GM12878 (cell line): Measurements from ENCODE around the gene UMAD1. TPM values are rescaled to one million over a fixed set of nuclear protein-coding genes. Genes with fewer than 3 reads are reported as not detected.

ENCODE experiments used
- ATAC-seq: fragments of 200-7000 bp; cut with Tn5 transposase; 3 replicates; pipeline ENCODE4 v1.9.1; 2020; ENCODE audit warnings: mild to moderate bottlenecking, moderate library complexity
- BruUV-seq: library from RNA; stranded (reverse); fragments of 400-500 nt; replicated peaks from 2 replicates; lab custom pipeline; 2021; lab: Mats Ljungman, UMichigan
- CTCF ChIA-PET: fragments of 300-600 bp; sonication (Branson Sonifier 250); formaldehyde crosslinking; extraction: SDS; loops from one replicate; lab custom pipeline; 2021; ENCODE audit warnings: inconsistent platforms; lab: Yijun Ruan, JAX
- POLR2A ChIA-PET: fragments of 350-600 bp; formaldehyde crosslinking; extraction: SDS; loops from one replicate; lab custom pipeline; 2021; ENCODE audit warnings: inconsistent platforms; lab: Charles Lee
- RAD21 ChIA-PET: fragments of 300-600 bp; sonication (Branson Sonifier 250); formaldehyde crosslinking; loops from one replicate; lab custom pipeline; 2023; ENCODE audit warnings: antibody characterized with exemption; ENCODE audit not compliant: unreplicated experiment; lab: Charles Lee
- SMC1A ChIA-PET: fragments of 300-600 bp; sonication (Branson Sonifier 250); formaldehyde crosslinking; loops from one replicate; lab custom pipeline; 2023; ENCODE audit not compliant: unreplicated experiment, uncharacterized antibody; lab: Charles Lee
- DNase-seq: peaks from one replicate; pipeline ENCODE4 v3.0.0-alpha.2; 2011; ENCODE audit warnings: low read depth, low spot score
- FAIRE-seq: peaks from 3 replicates; lab custom pipeline; 2011; peaks lifted over from hg19 to GRCh38; lab: Jason Lieb, UNC
- H2AFZ ChIP-seq: 2 replicates; pipeline ENCODE4 v1.6.0; 2011; ENCODE audit warnings: low read depth, low read length, control low read depth; ENCODE audit not compliant: control insufficient read depth
- H3K27ac ChIP-seq: 2 replicates; pipeline ENCODE4 v1.5.1; 2011; ENCODE audit warnings: control low read depth; ENCODE audit not compliant: control insufficient read depth, insufficient read depth
- H3K27me3 ChIP-seq, 2 experiments: replicated peaks in 1 of 2; 2 replicates each; pipeline versions ENCODE4 v1.6.0 to v1.6.1; 2011; ENCODE audit warnings: low read length in 1 of 2; ENCODE audit not compliant: control insufficient read depth in 2 of 2, insufficient read depth in 2 of 2
- H3K36me3 ChIP-seq, 2 experiments: 2 replicates each; pipeline ENCODE4 v1.5.1; 2011; ENCODE audit warnings: low read length in 1 of 2; ENCODE audit not compliant: control insufficient read depth in 2 of 2, insufficient read depth in 2 of 2
- H3K4me1 ChIP-seq: 2 replicates; pipeline ENCODE4 v1.6.1; 2011; ENCODE audit warnings: mild to moderate bottlenecking, low read length, moderate library complexity, mixed read lengths; ENCODE audit not compliant: control insufficient read depth, insufficient read depth
- H3K4me2 ChIP-seq: 2 replicates; pipeline ENCODE4 v1.6.0; 2011; ENCODE audit warnings: control low read depth; ENCODE audit not compliant: control insufficient read depth, insufficient read depth
- H3K4me3 ChIP-seq: fragments of 200-600 bp; sonication (generic); 2 replicates; pipeline ENCODE4 v1.5.1; 2016
- H3K79me2 ChIP-seq: 2 replicates; pipeline ENCODE4 v1.6.0; 2011; ENCODE audit warnings: low read length; ENCODE audit not compliant: control insufficient read depth, insufficient read depth
- H3K9ac ChIP-seq: 2 replicates; pipeline ENCODE4 v1.8.0; 2011; ENCODE audit warnings: low read length, control low read depth, mixed read lengths; ENCODE audit not compliant: control insufficient read depth, insufficient read depth
- H3K9me3 ChIP-seq: replicated peaks from 3 replicates; pipeline ENCODE4 v1.5.1; 2011; ENCODE audit warnings: mild to moderate bottlenecking, low read length; ENCODE audit not compliant: control insufficient read depth, insufficient read depth
- H4K20me1 ChIP-seq: 2 replicates; pipeline ENCODE4 v1.6.0; 2011; ENCODE audit not compliant: control insufficient read depth, insufficient read depth
- KDM1A ChIP-seq: fragments of 200-600 bp; sonication (generic); IDR thresholded peaks from 2 replicates; pipeline ENCODE4 v1.6.1; 2016; ENCODE audit warnings: borderline replicate concordance
- MEF2B ChIP-seq: fragments of 450-650 bp; IDR thresholded peaks from 2 replicates; pipeline ENCODE4 v1.6.1; 2018; ENCODE audit warnings: mild to moderate bottlenecking, moderate library complexity; ENCODE audit not compliant: partially characterized antibody, poor library complexity, severe bottlenecking
- PAX5 ChIP-seq: IDR thresholded peaks from 2 replicates; pipeline ENCODE4 v1.6.1; 2011; ENCODE audit warnings: low read depth, low read length, borderline replicate concordance
- POU2F2 ChIP-seq: IDR thresholded peaks from 3 replicates; pipeline ENCODE4 v1.6.1; 2011; ENCODE audit warnings: low read depth, mild to moderate bottlenecking, low read length, borderline replicate concordance
- ZNF622 ChIP-seq: fragments of 450-650 bp; IDR thresholded peaks from 2 replicates; pipeline ENCODE4 v1.6.1; 2017; ENCODE audit warnings: mild to moderate bottlenecking, inconsistent platforms
- WGBS: methylation state at CpG from one replicate; pipeline ENCODE4 v1.1.6; 2016; ENCODE audit warnings: low lambda C conversion rate; ENCODE audit not compliant: insufficient replicate concordance, insufficient coverage; ENCODE audit errors: missing lambda C conversion rate; 5-methylcytosine and 5-hydroxymethylcytosine counted together
- in situ Hi-C: fragments of 300-500 bp; cut with MboI; formaldehyde crosslinking; loops from 9 replicates; pipeline ENCODE4 v1.14.3; 2018; ENCODE audit warnings: mixed read lengths
- intact Hi-C: fragments of 100-400 bp; cut with micrococcal nuclease; formaldehyde crosslinking; loops from one replicate; pipeline ENCODE4 v1.14.2; 2022; ENCODE audit not compliant: unreplicated experiment
- polyA plus RNA-seq, 11 experiments: library from polyadenylated mRNA; depleted of rRNA in 4 of 11; unstranded in 6 of 11; stranded (reverse) in 5 of 11; fragments of >200 nt; fragmentation: Nextera tagmentation in 4 of 11; fragmentation: Illumina TruSeq in 1 of 11; extraction: Ambion mirVana in 4 of 11; extraction: Trizol in 1 of 11; gene quantifications; 1 replicate in 1 of 11; 2 replicates in 10 of 11; pipeline versions ENCODE4 v1.2.1 to v1.2.3, GENCODE V29; 2011 to 2016; ENCODE audit warnings: inconsistent platforms in 2 of 11, missing spikeins in 2 of 11, low read depth in 1 of 11
- total RNA-seq, 4 experiments: library from RNA; depleted of rRNA in 3 of 4; stranded (reverse); fragments of >200 nt in 3 of 4; fragmentation: Illumina TruSeq in 1 of 4; extraction: Trizol in 1 of 4; gene quantifications; 2 replicates each; pipeline versions ENCODE4 v1.2.1 to v1.2.3, GENCODE V29; 2013 to 2021
- TF ChIP-seq, protein P1 (sequence below): fragments of 450-650 bp; IDR thresholded peaks from 2 replicates; pipeline ENCODE4 v1.6.1; 2018; ENCODE audit warnings: mild to moderate bottlenecking, low read depth, moderate library complexity; ENCODE audit not compliant: partially characterized antibody
- TF ChIP-seq, protein P2 (sequence below): IDR thresholded peaks from 2 replicates; pipeline ENCODE4 v1.6.1; 2012; ENCODE audit warnings: mild to moderate bottlenecking, low read depth, low read length
- TF ChIP-seq, protein P3 (sequence below): IDR thresholded peaks from 2 replicates; pipeline ENCODE4 v1.6.1; 2011; ENCODE audit warnings: borderline replicate concordance, low read depth, mild to moderate bottlenecking, moderate library complexity, low read length; ENCODE audit not compliant: insufficient read depth, poor library complexity, severe bottlenecking

Gene UMAD1
- total and polyA plus RNA-seq, 10 of the 15 experiments (the other 5 are each of a cell fraction or from before 2014, with no cell fraction given), result 6.0 to 28.6 (median 9.3) TPM

DNA sequence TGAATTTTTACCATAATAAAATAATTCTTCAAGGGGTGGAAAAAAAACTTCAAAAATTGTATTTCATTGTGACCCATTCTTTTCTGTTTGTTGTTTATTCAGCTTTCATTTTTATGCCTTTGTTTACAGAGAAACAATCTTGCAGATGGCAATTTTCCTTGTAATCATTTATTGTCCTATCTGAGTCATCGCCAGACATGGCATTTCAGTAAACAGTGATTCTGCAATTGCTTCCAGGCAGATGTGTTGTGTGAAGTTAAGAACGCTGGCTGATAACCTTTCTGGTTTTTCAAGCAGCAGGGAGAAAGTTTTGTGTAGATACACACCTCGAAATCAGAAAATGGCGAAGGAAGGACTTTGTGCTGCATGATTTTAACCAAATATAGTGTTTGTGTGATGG lies 158.6 kb downstream of the UMAD1 start (continued):
- TF ChIP-seq, protein P1, sequence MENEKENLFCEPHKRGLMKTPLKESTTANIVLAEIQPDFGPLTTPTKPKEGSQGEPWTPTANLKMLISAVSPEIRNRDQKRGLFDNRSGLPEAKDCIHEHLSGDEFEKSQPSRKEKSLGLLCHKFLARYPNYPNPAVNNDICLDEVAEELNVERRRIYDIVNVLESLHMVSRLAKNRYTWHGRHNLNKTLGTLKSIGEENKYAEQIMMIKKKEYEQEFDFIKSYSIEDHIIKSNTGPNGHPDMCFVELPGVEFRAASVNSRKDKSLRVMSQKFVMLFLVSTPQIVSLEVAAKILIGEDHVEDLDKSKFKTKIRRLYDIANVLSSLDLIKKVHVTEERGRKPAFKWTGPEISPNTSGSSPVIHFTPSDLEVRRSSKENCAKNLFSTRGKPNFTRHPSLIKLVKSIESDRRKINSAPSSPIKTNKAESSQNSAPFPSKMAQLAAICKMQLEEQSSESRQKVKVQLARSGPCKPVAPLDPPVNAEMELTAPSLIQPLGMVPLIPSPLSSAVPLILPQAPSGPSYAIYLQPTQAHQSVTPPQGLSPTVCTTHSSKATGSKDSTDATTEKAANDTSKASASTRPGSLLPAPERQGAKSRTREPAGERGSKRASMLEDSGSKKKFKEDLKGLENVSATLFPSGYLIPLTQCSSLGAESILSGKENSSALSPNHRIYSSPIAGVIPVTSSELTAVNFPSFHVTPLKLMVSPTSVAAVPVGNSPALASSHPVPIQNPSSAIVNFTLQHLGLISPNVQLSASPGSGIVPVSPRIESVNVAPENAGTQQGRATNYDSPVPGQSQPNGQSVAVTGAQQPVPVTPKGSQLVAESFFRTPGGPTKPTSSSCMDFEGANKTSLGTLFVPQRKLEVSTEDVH, result no peak

DNA sequence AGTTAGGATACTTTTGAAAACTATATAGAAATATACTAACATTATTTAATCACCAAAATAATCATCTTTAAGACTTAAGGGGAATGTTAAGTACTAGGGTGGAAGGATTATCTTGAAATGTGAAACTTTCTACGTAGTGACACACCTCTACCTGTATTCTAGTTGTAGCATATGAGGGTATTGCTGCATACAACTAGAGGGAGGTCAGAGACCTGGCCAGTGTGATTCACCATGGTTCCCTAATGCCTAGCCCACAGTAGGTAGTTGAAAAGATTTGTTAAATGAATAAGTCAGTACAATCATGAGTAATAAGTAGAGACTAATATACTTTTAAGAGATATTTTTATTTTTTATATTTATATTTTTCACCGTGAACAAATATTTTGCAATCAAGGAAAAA lies 162.0 kb downstream of the UMAD1 start:
- WGBS, result 100% methylated on average over 2 of the region's 2 CpGs
- H3K4me3 ChIP-seq, result no peak overlapping the region
- TF ChIP-seq KDM1A (no peak), MEF2B (no peak), ZNF622 (no peak), PAX5 (no peak), POU2F2 (no peak)
- TF ChIP-seq, protein P2, sequence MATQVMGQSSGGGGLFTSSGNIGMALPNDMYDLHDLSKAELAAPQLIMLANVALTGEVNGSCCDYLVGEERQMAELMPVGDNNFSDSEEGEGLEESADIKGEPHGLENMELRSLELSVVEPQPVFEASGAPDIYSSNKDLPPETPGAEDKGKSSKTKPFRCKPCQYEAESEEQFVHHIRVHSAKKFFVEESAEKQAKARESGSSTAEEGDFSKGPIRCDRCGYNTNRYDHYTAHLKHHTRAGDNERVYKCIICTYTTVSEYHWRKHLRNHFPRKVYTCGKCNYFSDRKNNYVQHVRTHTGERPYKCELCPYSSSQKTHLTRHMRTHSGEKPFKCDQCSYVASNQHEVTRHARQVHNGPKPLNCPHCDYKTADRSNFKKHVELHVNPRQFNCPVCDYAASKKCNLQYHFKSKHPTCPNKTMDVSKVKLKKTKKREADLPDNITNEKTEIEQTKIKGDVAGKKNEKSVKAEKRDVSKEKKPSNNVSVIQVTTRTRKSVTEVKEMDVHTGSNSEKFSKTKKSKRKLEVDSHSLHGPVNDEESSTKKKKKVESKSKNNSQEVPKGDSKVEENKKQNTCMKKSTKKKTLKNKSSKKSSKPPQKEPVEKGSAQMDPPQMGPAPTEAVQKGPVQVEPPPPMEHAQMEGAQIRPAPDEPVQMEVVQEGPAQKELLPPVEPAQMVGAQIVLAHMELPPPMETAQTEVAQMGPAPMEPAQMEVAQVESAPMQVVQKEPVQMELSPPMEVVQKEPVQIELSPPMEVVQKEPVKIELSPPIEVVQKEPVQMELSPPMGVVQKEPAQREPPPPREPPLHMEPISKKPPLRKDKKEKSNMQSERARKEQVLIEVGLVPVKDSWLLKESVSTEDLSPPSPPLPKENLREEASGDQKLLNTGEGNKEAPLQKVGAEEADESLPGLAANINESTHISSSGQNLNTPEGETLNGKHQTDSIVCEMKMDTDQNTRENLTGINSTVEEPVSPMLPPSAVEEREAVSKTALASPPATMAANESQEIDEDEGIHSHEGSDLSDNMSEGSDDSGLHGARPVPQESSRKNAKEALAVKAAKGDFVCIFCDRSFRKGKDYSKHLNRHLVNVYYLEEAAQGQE, result no peak
- TF ChIP-seq, protein P3, sequence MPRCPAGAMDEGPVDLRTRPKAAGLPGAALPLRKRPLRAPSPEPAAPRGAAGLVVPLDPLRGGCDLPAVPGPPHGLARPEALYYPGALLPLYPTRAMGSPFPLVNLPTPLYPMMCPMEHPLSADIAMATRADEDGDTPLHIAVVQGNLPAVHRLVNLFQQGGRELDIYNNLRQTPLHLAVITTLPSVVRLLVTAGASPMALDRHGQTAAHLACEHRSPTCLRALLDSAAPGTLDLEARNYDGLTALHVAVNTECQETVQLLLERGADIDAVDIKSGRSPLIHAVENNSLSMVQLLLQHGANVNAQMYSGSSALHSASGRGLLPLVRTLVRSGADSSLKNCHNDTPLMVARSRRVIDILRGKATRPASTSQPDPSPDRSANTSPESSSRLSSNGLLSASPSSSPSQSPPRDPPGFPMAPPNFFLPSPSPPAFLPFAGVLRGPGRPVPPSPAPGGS, result no peak
- no peaks in the 10 kb centered on the region for H3K36me3 ChIP-seq
- no peaks in the 10 kb centered on the region for H3K9me3 ChIP-seq
- H3K9ac ChIP-seq, result no peak overlapping the region
- intact Hi-C loops (no loop called here), in situ Hi-C loops (no loop called here)
- DNase-seq, result no peak
- no peaks in the 10 kb centered on the region for H3K27me3 ChIP-seq
- H2AFZ ChIP-seq, result no peak overlapping the region
- H3K79me2 ChIP-seq, result no peaks in the 10 kb centered on the region
- FAIRE-seq, result no peak
- ATAC-seq, result no peak
- SMC1A ChIA-PET, result interaction anchor here (1.0 kb wide), 1 partner anchor 11 kb away, joined by 3 read pairs; no protein-coding TSS in a partner anchor
- RAD21 ChIA-PET, result no interaction called here
- H3K4me1 ChIP-seq, result peaks cover 5% of the 10 kb centered on the region
- CTCF ChIA-PET, result interaction anchor here (0.6 kb wide), 1 partner anchor 95 kb away, joined by 3 read pairs; no protein-coding TSS in a partner anchor
- no TSS peak for BruUV-seq
- H3K27ac ChIP-seq, result no peak overlapping the region
- POLR2A ChIA-PET, result no interaction called here
- no peak overlapping the region for H3K4me2 ChIP-seq
- no peaks in the 10 kb centered on the region for H4K20me1 ChIP-seq
